Ishikawa (cell line): ENCODE measurements around the gene PLPP4.

ENCODE experiments used
- CEBPB ChIP-seq: IDR thresholded peaks from 2 replicates; pipeline ENCODE4 v1.6.1; 2012
- CREB1 ChIP-seq: IDR thresholded peaks from 2 replicates; pipeline ENCODE4 v1.6.1; 2012; ENCODE audit warnings: low read depth
- EGR1 ChIP-seq: IDR thresholded peaks from 2 replicates; pipeline ENCODE4 v1.6.1; 2012
- EP300 ChIP-seq: IDR thresholded peaks from 2 replicates; pipeline ENCODE4 v1.6.1; 2012; ENCODE audit warnings: borderline replicate concordance
- FOXM1 ChIP-seq: IDR thresholded peaks from 2 replicates; pipeline ENCODE4 v1.6.1; 2012; ENCODE audit warnings: low read depth, borderline replicate concordance
- RAD21 ChIP-seq: IDR thresholded peaks from 2 replicates; pipeline ENCODE4 v1.6.1; 2012; ENCODE audit warnings: low read depth
- REST ChIP-seq: IDR thresholded peaks from 2 replicates; pipeline ENCODE4 v1.6.1; 2012; ENCODE audit warnings: low read depth, mild to moderate bottlenecking
- TAF1 ChIP-seq: IDR thresholded peaks from 2 replicates; pipeline ENCODE4 v1.6.1; 2012; ENCODE audit warnings: low read depth, mild to moderate bottlenecking
- TCF12 ChIP-seq: IDR thresholded peaks from 2 replicates; pipeline ENCODE4 v1.6.1; 2012; ENCODE audit warnings: low read depth
- YY1 ChIP-seq: IDR thresholded peaks from 2 replicates; pipeline ENCODE4 v1.6.1; 2012; ENCODE audit warnings: low read depth
- TF ChIP-seq, protein P1 (sequence below): IDR thresholded peaks from 2 replicates; pipeline ENCODE4 v1.6.1; 2012

GRCh38 chr10:120570418-120570817 is 113.4 kb downstream of the PLPP4 start:
- TF ChIP-seq TAF1: no peak
- TF ChIP-seq, protein P1, sequence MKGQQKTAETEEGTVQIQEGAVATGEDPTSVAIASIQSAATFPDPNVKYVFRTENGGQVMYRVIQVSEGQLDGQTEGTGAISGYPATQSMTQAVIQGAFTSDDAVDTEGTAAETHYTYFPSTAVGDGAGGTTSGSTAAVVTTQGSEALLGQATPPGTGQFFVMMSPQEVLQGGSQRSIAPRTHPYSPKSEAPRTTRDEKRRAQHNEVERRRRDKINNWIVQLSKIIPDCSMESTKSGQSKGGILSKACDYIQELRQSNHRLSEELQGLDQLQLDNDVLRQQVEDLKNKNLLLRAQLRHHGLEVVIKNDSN: no peak
- no peak for TF ChIP-seq EP300
- no peak for TF ChIP-seq REST
- no peak for TF ChIP-seq CEBPB
- TF ChIP-seq RAD21: no peak
- no peak for TF ChIP-seq TCF12
- TF ChIP-seq FOXM1: no peak
- no peak for TF ChIP-seq YY1
- TF ChIP-seq EGR1: no peak
- TF ChIP-seq CREB1: no peak
